HUDEP-2 (cell line): ENCODE data around the gene DEFB113.
"Not testable (repeated sequence)": the region's sequence is repeated elsewhere in the genome, so short reads cannot be mapped to it uniquely, and the experiment has no call there.

Experiments used
- DNase-seq, 76 experiments: peaks; one replicate each; lab custom pipeline; 2025; ENCODE audit not compliant: unreplicated experiment in 76 of 76; lab: John Stamatoyannopoulos, UW

DEFB113 gene, protein sequence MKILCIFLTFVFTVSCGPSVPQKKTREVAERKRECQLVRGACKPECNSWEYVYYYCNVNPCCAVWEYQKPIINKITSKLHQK

DNA sequence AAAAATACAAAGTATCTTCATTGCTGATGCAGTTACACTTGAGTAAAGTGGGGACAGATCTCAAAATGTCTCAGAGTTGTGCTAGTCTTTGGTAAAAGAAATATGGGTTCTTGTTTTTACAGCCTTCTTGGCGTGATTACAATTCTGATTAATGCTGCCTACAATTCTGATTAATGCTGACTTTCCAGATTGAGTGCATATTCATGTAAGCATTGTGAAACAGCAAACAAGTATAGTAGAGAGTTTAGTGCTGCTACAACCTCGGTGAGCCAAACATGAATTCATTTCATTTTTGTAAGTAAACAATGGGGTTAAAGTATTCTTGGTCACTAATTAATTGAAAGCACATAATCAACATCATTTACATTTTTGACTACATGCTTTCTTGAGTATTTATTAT lies at the start of gene DEFB113:
TSS of gene DEFB113 (minus strand) at position 21 of the 400 bp plus-strand sequence. CDS start at position 21, 0 bp downstream.
- no peak for DNase-seq

DNA sequence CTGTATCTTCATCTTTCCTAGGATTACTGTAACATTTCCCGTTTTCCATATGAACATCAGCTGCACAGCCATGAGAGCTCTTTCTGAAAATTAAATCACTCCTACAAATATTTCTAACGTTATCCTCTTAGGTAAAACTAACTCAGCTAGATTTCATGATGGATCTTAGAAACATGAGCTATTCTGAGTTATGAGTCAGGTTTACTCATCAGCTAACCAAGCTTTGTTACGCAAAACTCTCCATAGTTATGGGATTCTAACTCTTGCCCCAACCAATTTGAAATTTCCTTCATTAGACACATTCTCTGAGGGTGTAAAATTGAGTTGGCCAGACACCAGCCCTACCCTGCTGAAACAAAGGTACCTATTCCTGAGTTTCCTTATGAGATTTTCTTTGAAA lies 38.4 kb upstream of the DEFB113 start:
- DNase-seq, result no peak

- DNase-seq, result no peak
These were observed 33.7 kb upstream of the DEFB113 start for GRCh38 chr6:50003139-50003538.

GRCh38 chr6:49995278-49995677 lies 25.9 kb upstream of the DEFB113 start:
- DNase-seq, result no peak

DNA sequence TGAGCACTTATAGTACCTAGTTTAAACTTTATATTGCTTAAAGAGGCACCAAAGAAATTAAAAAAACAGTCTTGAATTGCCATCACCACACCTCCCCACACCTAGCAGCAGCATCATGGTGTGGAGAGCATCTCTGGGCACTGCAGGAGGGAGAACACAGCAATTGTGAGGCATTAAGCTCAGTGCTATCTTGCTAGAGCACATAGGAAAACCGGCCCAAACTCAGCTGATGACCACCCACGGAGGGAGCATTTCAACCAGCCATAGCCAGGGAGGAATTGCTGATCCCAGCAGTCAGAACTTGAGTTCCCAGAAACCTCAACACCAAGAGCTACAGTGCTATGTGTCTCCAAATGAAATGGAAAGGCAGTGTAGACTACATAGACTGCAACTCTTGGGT lies 19.5 kb upstream of the DEFB113 start:
- no peak for DNase-seq

DNA sequence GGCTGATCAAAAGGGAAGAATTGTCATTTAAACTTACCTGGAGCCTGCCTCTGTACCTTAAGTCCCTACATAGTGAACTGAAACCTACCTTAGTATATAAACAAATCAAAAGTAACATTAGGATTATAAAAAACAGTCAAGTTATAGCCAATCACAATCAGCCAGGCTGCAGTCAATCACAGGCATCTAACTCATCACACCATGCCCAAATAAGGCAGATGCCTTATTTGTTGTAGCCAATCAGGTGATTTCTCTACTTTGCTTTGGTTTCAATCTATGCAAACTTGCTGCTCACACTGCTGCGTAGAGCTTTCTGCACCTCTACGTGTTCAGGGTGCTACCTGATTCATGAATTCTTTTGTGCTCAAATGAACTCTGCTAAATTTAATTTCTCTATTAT lies 18.3 kb upstream of the DEFB113 start:
- no peak for DNase-seq

GRCh38 chr6:49986551-49986950 lies 17.1 kb upstream of the DEFB113 start:
- no peak for DNase-seq

- DNase-seq, result no peak
These were observed 12.6 kb upstream of the DEFB113 start for GRCh38 chr6:49982046-49982445.

DNA sequence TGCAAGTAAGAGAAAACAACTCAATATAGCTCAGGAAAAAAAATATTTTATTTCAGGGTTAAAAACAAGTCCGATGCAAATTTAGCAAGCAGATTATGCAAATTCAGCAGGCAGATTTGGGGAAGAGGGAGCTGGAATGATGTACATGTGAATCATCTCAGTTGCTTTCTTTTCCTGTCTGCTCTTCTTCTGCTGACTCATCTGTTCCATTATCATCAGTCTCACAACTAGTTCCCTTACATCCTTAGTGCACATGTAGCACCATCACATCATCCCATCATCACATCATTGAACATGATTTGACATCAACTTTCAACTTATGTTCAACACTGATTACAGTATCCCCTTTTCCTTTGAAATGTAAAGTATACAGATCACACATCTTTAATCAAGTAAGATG lies 11.5 kb upstream of the DEFB113 start:
- peak in 1 of 76 experiments; percentile 8 for DNase-seq

GRCh38 chr6:49979584-49979983 lies 10.2 kb upstream of the DEFB113 start:
- no peak for DNase-seq

DNA sequence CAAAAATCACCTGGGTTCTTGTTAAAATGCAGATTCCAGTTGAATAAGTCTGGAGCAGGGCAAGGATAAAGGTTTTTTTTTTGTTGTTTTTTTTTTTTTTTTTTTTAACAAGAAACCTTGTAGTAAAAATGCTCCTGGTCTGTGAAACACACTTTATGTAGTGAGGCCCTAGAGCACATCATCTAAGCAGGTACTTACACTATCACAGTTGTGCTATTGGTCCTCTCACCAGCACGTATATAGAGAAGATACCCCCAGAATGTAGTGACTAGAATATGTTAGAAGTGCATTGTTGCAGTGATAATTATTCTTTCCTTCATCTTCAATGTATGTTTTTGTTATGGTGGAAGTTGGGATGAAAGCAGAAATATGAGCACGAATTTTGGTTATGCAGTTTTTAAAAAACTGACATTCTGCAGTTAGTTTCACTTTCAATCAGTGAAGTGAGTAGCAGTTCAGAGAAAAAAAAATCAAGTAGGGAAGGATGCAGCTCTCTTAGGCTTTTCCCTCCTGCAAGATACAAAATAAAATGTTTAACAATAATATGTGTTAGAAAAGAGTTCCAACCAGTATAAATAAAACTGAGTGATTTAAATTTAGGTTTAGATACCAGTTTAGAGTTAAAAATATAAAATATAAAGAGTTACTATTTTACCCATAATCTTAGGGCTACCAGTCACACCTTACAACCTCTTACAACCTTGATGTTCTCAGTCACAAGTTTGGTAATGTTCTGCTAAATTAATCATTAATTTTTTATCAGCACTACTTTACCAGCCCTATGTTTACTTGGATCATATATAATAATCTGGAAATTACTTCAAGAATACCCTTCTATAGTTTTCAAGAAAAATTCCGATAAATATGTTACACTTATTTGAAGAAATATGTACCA lies 9.2 kb upstream of the DEFB113 start:
- DNase-seq, result peak in 1 of 76 experiments; percentile 3

GRCh38 chr6:49966823-49967222 lies 2.6 kb downstream of the DEFB113 start:
- no peak for DNase-seq

DNA sequence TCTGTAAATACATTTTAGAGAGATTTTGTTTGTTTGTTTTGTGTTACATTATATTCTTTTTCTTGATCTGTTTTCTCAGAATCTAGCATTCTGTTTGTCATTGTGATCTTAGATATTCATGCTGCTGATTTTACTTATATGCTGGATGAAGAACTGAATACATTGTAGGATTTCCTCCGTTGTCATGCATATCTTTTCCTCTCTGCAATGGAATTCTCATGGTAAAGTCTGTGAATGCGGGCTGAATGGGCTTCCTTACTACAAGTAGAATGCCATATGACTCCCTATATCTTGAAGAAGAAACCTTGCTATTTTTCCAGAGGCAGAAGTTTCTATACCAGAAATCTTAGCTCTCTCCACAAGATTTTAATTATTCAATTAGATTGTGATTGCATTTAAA lies 3.1 kb downstream of the DEFB113 start:
- DNase-seq, result no peak

DNA sequence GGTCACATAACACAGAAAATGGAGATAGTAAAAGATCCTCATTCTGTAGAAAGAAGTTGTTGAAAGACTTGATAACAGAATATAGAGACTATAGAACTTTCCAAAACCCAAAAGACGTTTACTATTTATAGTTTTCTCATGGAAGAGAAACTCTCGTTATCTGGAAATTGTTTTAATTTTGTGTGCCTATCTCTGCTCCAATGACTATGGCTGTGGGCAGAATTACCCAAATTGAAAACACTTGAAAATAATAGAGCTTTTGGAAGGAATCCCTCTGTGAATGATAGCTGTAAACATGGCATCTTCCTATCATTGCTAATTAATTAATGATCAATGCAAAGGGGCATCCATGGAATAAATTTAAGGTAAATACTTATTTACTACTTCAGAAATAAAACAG lies 5.4 kb downstream of the DEFB113 start, which contains the start of gene DEFB114:
TSS of gene DEFB114 (minus strand) at position 101 of the 400 bp plus-strand sequence. CDS start at position 42, 59 bp downstream.
- DNase-seq, result no peak

DNA sequence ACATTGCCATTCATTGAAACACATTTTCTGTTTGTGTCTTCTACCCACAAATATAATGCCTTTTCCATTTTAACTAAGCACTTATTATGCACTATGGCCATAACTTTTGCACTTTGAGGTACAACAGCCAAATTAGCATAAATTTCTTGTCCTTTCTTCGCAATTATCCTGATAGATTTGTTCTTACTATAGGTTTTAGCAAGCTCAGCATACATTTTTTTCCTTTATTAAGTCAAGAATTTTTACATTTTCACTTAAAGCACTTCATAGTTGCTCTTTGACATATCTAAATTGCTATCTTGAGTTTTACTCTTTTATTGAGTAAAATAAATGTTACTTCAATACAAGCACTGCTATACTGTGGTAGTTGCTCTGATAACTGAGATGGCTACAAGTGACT lies 11.2 kb downstream of the DEFB113 start:
- no peak for DNase-seq

DNA sequence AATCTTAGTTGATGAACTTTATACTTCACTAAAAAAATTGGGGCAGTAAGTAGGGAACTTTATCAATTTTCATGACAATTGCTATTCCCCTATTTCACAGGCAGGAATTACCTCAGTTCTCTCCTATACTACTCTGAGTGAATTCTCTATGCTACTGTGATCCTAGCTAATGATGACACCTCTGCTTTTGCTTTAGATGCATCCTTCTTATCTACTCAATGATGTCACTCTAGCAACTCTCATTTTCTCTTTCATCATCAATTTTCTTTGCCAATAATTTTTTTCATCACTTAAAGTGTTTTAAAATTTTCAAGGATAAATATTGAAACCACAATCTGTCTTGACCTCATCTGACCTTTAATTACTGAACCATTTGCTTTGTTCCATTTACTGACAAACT lies 13.6 kb downstream of the DEFB113 start:
- DNase-seq, result no peak

DNA sequence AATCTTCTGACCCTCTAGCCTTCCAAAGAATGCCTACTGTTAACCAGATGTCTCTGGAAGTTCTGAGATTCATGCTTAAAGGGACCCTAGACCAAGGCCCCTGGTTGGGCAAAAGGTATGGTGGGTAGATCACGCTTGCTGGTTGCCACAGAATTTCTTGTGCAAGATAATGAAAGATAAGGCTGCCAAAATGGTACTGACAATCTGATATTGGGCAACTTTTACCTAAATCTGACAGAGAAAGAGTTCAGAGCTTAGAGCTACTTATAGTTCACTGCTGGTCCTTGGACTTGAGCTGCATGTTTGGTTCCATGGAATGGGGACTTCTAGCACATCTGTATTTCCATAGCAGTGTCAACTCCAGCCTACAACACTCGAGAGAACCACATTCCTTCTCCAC lies 17.5 kb downstream of the DEFB113 start:
- no peak for DNase-seq

- no peak for DNase-seq
These were observed 19.0 kb downstream of the DEFB113 start for GRCh38 chr6:49950415-49950751.

- DNase-seq, result no peak
These were observed 20.4 kb downstream of the DEFB113 start for GRCh38 chr6:49949062-49949461.

GRCh38 chr6:49946835-49947234 lies 22.6 kb downstream of the DEFB113 start:
- no peak for DNase-seq

DNA sequence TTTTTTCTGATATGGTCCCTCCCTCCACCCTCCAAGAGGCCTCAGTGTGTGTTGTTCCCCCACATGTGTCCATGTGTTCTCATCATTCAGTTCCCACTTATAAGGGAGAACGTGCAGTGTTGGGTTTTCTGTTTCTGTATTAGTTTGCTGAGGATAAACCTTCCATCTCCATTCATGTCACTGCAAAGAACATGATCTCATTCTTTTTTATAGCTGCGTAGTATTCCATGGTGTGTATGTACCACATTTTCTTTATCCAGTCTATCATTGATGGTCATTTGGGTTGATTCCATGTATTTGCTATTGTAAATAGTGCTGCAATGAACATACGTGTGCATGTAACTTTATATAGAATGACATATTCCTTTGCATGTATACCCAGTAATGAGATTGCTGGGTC lies 25.4 kb downstream of the DEFB113 start:
- not testable (repeated sequence) for DNase-seq

- peak in 37 of 76 experiments; percentile 6 to 65 (median 41) for DNase-seq
These were observed 29.4 kb downstream of the DEFB113 start for GRCh38 chr6:49939993-49940498.
